ENCODE measurements around the gene CHRNG.

Gene CHRNG, protein sequence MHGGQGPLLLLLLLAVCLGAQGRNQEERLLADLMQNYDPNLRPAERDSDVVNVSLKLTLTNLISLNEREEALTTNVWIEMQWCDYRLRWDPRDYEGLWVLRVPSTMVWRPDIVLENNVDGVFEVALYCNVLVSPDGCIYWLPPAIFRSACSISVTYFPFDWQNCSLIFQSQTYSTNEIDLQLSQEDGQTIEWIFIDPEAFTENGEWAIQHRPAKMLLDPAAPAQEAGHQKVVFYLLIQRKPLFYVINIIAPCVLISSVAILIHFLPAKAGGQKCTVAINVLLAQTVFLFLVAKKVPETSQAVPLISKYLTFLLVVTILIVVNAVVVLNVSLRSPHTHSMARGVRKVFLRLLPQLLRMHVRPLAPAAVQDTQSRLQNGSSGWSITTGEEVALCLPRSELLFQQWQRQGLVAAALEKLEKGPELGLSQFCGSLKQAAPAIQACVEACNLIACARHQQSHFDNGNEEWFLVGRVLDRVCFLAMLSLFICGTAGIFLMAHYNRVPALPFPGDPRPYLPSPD

DNA sequence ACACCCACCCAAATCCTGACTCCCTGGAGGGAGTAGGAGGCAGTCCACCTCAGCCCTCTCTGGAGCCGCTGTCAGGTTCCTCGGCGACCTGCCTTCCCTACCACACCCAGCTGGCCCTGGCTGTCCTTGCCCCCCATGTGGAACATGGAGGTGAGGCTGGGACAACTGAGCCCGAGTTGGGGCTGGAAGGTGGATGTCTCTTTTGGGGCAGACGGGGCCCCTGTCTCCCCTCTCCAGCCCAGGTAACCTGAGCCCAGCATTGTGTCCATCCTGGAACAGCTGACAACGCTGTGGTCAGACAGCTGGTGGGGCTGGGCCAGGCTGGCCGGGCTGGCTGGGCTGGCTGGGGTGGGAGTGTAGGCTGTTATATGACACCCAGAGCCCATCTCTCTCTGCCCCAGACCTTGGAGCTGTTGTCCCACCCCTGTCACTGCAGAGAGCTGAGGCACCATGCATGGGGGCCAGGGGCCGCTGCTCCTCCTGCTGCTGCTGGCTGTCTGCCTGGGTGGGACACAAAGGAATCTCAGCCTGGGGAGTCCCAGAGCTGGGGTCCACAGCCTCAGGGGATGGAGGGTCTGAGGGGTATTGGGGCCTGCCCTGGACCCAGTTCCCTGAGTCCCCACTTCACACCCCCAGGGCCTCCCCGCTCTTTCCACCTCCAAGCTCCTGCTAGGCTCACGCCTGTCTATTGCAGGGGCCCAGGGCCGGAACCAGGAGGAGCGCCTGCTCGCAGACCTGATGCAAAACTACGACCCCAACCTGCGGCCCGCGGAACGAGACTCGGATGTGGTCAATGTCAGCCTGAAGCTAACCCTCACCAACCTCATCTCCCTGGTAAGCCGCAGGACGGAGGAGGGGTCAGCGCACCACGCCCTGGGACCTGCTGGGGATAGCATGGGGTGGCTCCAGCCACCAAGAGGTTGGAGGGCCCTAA, at the start of gene CHRNG:
TSS of gene CHRNG (plus strand) at position 395 of the 934 bp plus-strand sequence. CDS start at position 451, 56 bp downstream.
- DNase-seq (ENCODE audit: low read depth in 2 of 3, low spot score in 1 of 3), result no peak

- no peak for DNase-seq (ENCODE audit: low read depth in 2 of 3, low spot score in 1 of 3)
Measured at GRCh38 chr2:232490221-232491138, 49.0 kb upstream of the CHRNG start.

DNA sequence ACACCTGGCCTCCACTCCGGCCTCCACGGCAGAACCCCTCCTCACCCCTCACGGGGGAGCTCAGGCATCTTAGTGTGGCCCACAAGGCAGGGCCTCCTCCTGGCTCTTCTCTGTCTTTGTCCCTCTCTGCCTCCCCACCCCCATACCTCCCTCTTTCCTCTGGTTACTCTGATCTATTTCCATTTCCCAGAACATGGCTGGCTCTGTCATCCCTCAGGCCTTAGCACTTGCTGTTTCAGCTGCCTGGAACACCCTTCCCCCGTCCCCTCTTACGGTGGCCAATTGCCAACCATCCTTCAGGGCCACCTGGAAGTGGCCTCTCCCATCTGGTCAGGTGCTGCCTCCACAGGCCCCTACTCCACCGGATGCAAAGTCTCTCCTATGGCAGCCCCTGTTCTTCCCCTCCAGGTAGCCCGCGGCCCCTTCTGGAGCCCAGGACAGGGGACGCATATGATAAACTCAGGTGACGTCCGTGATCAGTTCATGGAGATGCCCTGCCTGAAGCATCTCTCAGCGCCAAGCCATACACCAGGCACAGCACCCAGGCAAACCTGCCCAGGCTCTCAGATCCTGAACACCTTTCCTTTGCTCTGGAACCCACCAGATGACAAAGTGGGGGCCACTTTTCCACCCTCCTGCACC, 48.2 kb upstream of the CHRNG start:
- no peak for DNase-seq (ENCODE audit: low read depth in 2 of 3, low spot score in 1 of 3)

GRCh38 chr2:232492236-232492848, 47.1 kb upstream of the CHRNG start:
- no peak for DNase-seq (ENCODE audit: low read depth in 2 of 3, low spot score in 1 of 3)

GRCh38 chr2:232492963-232493700, 46.4 kb upstream of the CHRNG start:
- no peak for DNase-seq (ENCODE audit: low read depth in 2 of 3, low spot score in 1 of 3)

GRCh38 chr2:232493701-232494474, 45.6 kb upstream of the CHRNG start:
- no peak for DNase-seq (ENCODE audit: low read depth in 2 of 3, low spot score in 1 of 3)

DNA sequence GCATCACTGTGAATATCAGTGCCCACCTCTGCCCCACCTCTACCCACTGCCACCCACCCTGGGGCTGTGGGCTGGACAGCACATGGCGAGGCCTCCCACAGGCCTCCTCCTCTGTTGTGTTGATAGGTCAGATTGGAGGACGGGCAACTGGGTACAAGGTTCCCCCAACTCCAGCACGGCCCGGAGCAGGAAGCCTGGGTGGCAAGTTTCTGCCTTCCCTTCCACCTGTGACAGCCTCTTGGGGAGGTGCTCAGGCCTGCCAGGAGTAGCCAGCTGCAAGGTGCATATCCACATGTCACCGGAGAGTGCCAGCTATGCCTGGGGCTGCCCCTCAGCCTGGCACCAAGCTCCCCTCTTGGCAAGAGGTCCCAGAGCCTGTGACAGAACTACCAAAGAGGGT, 45.0 kb upstream of the CHRNG start:
- no peak for DNase-seq (ENCODE audit: low read depth in 2 of 3, low spot score in 1 of 3)

DNA sequence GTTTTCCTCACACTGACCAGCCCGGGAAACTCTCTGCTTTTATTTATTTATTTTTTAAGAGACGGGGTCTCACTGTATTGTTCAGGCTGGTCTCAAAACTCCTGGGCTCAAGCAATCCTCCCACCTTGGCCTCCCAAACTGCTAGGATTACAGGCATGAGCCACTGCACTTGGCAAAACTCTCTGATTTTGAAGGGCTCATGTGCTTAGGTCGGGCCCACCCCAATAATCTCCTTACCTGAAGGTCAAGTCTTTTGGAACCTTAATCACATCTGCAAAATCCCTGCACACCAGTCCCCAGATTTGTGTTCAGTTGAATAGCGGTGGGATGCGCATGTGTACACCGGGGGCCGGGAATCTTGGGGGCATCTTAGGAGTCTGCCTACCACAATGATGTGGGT, 44.2 kb upstream of the CHRNG start:
- DNase-seq (ENCODE audit: low read depth in 2 of 3, low spot score in 1 of 3), result no peak

- no peak for DNase-seq (ENCODE audit: low read depth in 2 of 3, low spot score in 1 of 3)
Measured at GRCh38 chr2:232496501-232497270, 42.8 kb upstream of the CHRNG start.

GRCh38 chr2:232497348-232497747, 42.1 kb upstream of the CHRNG start:
- DNase-seq (ENCODE audit: low read depth in 2 of 3, low spot score in 1 of 3), result no peak

GRCh38 chr2:232498452-232498851, 41.0 kb upstream of the CHRNG start:
- DNase-seq (ENCODE audit: low read depth in 2 of 3, low spot score in 1 of 3), result no peak

- DNase-seq (ENCODE audit: low read depth in 2 of 3, low spot score in 1 of 3), result no peak
Measured at GRCh38 chr2:232501331-232501771, 38.1 kb upstream of the CHRNG start.

DNA sequence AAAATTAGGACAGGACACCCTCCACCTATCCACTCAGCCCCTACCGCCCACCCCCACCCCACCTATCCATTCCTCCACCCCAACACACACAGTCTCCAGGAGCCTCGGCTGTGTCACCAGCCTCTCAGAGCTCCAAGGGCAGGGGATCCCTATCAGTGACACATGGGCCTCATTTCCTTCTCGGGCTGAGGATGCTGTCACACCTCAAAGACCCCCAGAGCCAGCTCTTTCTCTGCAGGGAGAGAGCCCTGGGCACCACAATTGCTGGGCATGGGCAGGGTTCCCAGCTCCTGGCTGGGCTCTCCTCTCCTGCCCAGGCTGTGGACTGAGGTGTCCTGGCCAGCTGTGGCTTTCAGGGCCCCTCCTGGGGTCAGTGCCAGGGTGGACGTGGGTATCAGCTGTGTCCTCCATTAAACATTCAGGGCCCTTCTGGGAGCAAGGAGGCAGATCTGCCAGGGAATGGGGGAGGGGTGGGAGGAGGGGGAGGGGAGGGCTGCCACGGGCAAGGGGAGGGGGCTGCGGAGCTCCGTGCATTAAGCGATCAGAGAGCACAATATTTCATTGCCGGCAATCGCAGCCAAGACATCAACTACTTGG, 37.6 kb upstream of the CHRNG start:
- no peak for DNase-seq (ENCODE audit: low read depth in 2 of 3, low spot score in 1 of 3)

- DNase-seq (ENCODE audit: low read depth in 2 of 3, low spot score in 1 of 3), result no peak
Measured at GRCh38 chr2:232502511-232502910, 37.0 kb upstream of the CHRNG start.

DNA sequence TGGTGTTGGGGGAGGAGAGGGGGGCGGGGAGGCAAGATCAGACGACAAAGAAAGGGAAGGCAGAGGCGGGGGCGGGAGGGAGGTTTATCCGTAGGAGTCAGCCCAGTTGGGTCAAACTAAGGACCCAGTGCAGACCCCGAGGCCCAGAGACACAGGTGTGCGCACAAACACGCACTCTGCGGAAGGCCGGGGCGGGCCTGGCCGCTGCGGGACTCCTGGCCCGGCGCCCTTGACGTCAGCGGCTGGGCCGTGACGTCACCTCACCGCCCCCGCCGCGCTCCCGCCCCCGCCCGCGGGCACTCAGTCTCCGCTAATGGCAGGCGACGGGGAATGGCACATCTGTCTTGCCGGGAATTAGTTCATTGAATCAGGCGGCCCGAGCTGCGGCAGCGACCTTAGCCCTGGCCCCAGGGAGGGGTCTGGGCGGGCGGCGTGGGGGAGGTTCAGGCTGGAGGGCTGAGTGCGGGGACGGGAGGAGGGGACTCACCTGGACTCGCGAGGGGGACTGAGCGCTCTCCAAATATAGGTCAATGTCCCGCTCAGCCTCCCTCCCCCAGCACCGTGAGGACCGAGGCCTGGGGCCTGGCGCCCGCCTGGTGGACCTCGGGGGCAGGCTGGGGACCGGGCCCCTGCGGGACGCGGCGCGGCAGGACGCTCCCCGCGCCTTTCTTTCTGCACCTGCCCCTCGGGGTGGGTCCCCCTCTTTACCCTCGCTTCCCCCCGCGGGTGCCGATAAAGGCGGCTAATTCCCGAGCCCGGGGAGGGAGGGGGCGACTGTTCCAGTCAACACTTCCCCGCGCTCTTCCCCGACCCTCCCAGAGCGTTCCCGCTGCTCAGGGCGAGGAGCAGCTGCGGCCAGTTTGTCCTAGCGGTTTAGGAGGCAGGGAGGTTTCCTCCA, 36.3 kb upstream of the CHRNG start:
- peak in 1 of 3 donors; percentile 8 for DNase-seq (ENCODE audit: low read depth in 2 of 3, low spot score in 1 of 3)

GRCh38 chr2:232503809-232504323, 35.6 kb upstream of the CHRNG start:
- DNase-seq (ENCODE audit: low read depth in 2 of 3, low spot score in 1 of 3), result no peak

All from stimulated activated CD4-positive, alpha-beta T cell treated with anti-CD3 and anti-CD28 coated beads, Interleukin-12 subunit alpha, Interleukin-12 subunit beta, amount 100 ng/mL, for 48 hours (primary cell).